CD8-positive, alpha-beta memory T cell (primary cell): ENCODE data around the gene RNF2. TPM values are rescaled to one million over a fixed set of nuclear protein-coding genes. Genes with fewer than 3 reads are reported as not detected.

Experiments
- CTCF ChIA-PET: fragments of 350-600 bp; sonication (Branson Sonifier 250); formaldehyde crosslinking; loops from one replicate; lab custom pipeline; 2021; ENCODE audit warnings: antibody characterized with exemption; lab: Charles Lee
- POLR2A ChIA-PET: fragments of 350-600 bp; sonication (Branson Sonifier 250); formaldehyde crosslinking; loops from one replicate; lab custom pipeline; 2021; ENCODE audit warnings: antibody characterized with exemption; lab: Charles Lee
- DNase-seq, 5 donors: peaks; one replicate each; pipeline versions ENCODE4 v3.0.0 to v3.0.0-alpha.2; 2020 to 2022; ENCODE audit warnings: mixed read lengths in 1 of 5
- H3K27ac ChIP-seq: one replicate; pipeline ENCODE4 v1.7.0; 2013; ENCODE audit warnings: low read depth, mild to moderate bottlenecking, low read length, moderate library complexity
- H3K27me3 ChIP-seq: 2 replicates; pipeline ENCODE4 v1.7.0; 2013; ENCODE audit warnings: low read length, mild to moderate bottlenecking; ENCODE audit not compliant: insufficient read depth, poor library complexity, severe bottlenecking
- H3K36me3 ChIP-seq: 2 replicates; pipeline ENCODE4 v1.7.0; 2013; ENCODE audit warnings: mild to moderate bottlenecking, low read length, moderate library complexity; ENCODE audit not compliant: insufficient read depth
- H3K4me1 ChIP-seq: 2 replicates; pipeline ENCODE4 v1.7.0; 2013; ENCODE audit warnings: mild to moderate bottlenecking, low read length, moderate library complexity; ENCODE audit not compliant: insufficient read depth
- H3K4me3 ChIP-seq: 2 replicates; pipeline ENCODE4 v1.7.0; 2013; ENCODE audit warnings: mild to moderate bottlenecking, low read length
- H3K9me3 ChIP-seq: 2 replicates; pipeline ENCODE4 v1.7.0; 2013; ENCODE audit warnings: mild to moderate bottlenecking, low read length
- H3K27ac Mint-ChIP-seq, 8 donors: one replicate each; pipeline ENCODE4 v1.8.0; 2020 to 2021; ENCODE audit warnings: mixed read lengths in 8 of 8, mild to moderate bottlenecking in 6 of 8, inconsistent platforms in 3 of 8, moderate library complexity in 3 of 8
- H3K27me3 Mint-ChIP-seq, 2 donors: one replicate each; pipeline ENCODE4 v1.8.0; 2020 to 2021; ENCODE audit warnings: mixed read lengths in 2 of 2, mild to moderate bottlenecking in 1 of 2, moderate library complexity in 1 of 2
- H3K36me3 Mint-ChIP-seq, 3 donors: one replicate each; pipeline ENCODE4 v1.8.0; 2020 to 2021; ENCODE audit warnings: mixed read lengths in 3 of 3, inconsistent platforms in 1 of 3, mild to moderate bottlenecking in 1 of 3
- H3K4me1 Mint-ChIP-seq, 3 donors: one replicate each; pipeline ENCODE4 v1.8.0; 2020 to 2021; ENCODE audit warnings: mixed read lengths in 3 of 3, inconsistent platforms in 1 of 3, mild to moderate bottlenecking in 1 of 3
- H3K4me3 Mint-ChIP-seq, 7 donors: one replicate each; pipeline ENCODE4 v1.8.0; 2020 to 2021; ENCODE audit warnings: mixed read lengths in 7 of 7, mild to moderate bottlenecking in 6 of 7, moderate library complexity in 4 of 7, inconsistent platforms in 2 of 7
- H3K9me3 Mint-ChIP-seq, 5 donors: one replicate each; pipeline ENCODE4 v1.8.0; 2020 to 2022; ENCODE audit warnings: mixed read lengths in 5 of 5, mild to moderate bottlenecking in 3 of 5, moderate library complexity in 2 of 5, inconsistent platforms in 1 of 5
- polyA plus RNA-seq: library from polyadenylated mRNA; unstranded; fragments of 300-500 nt; fragmentation: Illumina TruSeq; gene quantifications from one replicate; pipeline ENCODE4 v1.2.3, GENCODE V29; 2021
- total RNA-seq, 2 experiments: library from RNA; stranded (reverse); gene quantifications; one replicate each; pipeline ENCODE4 v1.2.3, GENCODE V29; 2021

RNF2 gene
- total and polyA plus RNA-seq, 3 experiments from 2014 or later: 29.6 to 32.2 (median 30.5) TPM

DNA sequence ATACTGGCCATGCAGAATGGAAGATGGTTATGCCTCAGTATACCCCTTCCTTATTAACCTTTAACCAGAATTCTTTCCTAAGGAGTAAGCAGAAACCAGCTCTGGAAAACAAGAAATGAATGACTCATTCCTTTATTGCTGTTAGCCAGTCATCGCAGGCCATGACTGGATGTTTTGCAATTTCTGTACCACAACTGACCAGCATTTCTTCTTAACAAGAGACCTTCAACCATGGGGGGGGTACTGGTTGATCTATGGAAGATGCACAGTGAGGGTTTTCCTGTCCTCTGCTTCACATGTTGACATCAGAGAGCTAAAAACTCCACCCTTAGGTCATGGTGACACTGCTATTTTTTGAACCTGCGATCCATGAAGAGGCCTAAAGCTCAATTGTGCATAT, 28.0 kb upstream of the RNF2 start:
- H3K27me3 ChIP-seq: no peaks in the 10 kb centered on the region
- H3K9me3 ChIP-seq: no peaks in the 10 kb centered on the region
- no peaks in the 10 kb centered on the region for H3K36me3 ChIP-seq
- no peaks in the 10 kb centered on the region for H3K4me1 ChIP-seq
- H3K4me1 Mint-ChIP-seq: no peaks in the 10 kb centered on the region
- DNase-seq: no peak
- H3K27ac ChIP-seq: no peak overlapping the region
- H3K4me3 ChIP-seq: no peak overlapping the region
- no peaks in the 10 kb centered on the region for H3K36me3 Mint-ChIP-seq
- no peaks in the 10 kb centered on the region for H3K9me3 Mint-ChIP-seq
- H3K27me3 Mint-ChIP-seq: peaks cover 2 to 13% of the 10 kb centered on the region in 2 donors
- POLR2A ChIA-PET: no interaction called here
- no peak overlapping the region for H3K4me3 Mint-ChIP-seq
- CTCF ChIA-PET: interaction anchor here (1.5 kb wide), 1 partner anchor 36 kb away, joined by 3 read pairs; no protein-coding TSS in a partner anchor
- no peak overlapping the region for H3K27ac Mint-ChIP-seq

DNA sequence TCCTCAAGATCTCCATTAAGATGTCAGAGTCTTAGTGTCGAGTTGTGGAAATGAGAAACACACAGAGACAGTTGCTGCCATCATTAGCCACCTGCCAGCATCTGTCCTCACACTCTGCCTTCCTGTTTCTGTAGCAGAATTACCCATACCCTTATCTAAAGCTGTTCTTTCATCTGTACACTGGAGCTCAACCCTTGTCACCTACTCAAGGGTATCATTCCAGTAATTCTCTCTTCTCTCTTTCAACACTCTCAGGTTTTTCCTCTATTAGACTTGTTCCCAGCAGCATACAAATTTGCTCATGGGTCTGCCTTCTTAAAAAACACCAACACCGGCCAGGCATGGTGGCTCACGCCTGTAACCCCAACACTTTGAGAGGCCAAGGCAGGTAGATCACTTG, 27.4 kb upstream of the RNF2 start:
- no peaks in the 10 kb centered on the region for H3K9me3 Mint-ChIP-seq

DNA sequence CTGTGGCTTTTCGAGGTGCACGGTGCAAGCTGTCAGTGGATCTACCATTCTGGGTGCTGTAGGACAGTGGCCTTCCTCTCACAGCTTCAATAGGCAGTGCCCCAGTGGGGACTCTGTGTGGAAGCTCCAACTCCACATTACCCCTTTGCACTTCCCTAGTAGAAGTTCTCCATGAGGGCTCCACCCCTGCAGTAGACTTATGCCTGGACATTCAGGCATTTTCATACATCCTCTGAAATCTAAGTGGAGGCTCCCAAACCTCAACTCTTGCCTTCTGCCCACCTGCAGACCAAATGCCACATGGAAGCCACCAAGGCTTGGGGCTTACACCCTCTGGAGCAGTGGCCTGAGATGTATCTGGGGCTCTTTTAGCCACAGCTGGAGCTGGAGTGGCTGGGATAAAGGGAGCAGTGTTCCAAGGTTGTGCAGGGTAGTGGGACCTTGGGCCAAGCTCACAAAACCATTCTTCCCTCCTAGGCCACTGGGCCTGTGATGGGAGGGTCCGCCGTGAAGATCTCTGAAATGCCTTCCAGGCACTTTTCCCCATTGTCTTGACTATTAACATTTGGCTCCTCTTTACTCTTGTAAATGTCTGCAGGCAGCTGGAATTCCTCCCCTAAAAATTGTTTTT, 18.0 kb upstream of the RNF2 start:
- Histone ChIP-seq H3K9me3 (peaks cover 9% of the 10 kb centered on the region), H3K36me3 (no peaks in the 10 kb centered on the region), H3K27ac (no peak overlapping the region), H3K27me3 (no peaks in the 10 kb centered on the region), H3K4me1 (no peaks in the 10 kb centered on the region), H3K4me3 (no peak overlapping the region)
- DNase-seq: no peak
- ChIA-PET POLR2A (interaction anchor here (0.7 kb wide), 1 partner anchor 33 kb away, joined by 9 read pairs; no protein-coding TSS in a partner anchor), CTCF (no interaction called here)
- Mint-ChIP-seq H3K4me1 (no peaks in the 10 kb centered on the region), H3K27me3 (peaks cover 8 to 24% of the 10 kb centered on the region in 2 donors), H3K36me3 (peaks cover 2 to 23% (median 5%) of the 10 kb centered on the region in 3 donors), H3K27ac (no peak overlapping the region), H3K4me3 (no peak overlapping the region), H3K9me3 (peaks cover 10 to 25% (median 20%) of the 10 kb centered on the region in 5 donors)

More for the DNA sequence above, 27.4 kb upstream of the RNF2 start:
- H3K36me3 ChIP-seq: no peaks in the 10 kb centered on the region
- DNase-seq: no peak
- peak overlapping the region in 2 of 8 donors; percentile 44 to 59 for H3K27ac Mint-ChIP-seq
- ChIA-PET POLR2A (no interaction called here), CTCF (interaction anchor here (1.5 kb wide), 1 partner anchor 36 kb away, joined by 3 read pairs; no protein-coding TSS in a partner anchor)
- no peaks in the 10 kb centered on the region for H3K36me3 Mint-ChIP-seq
- H3K9me3 ChIP-seq: no peaks in the 10 kb centered on the region
- H3K4me1 Mint-ChIP-seq: no peaks in the 10 kb centered on the region
- H3K27me3 ChIP-seq: no peaks in the 10 kb centered on the region
- H3K4me3 Mint-ChIP-seq: no peak overlapping the region
- no peak overlapping the region for H3K4me3 ChIP-seq
- H3K27me3 Mint-ChIP-seq: peaks cover 2 to 13% of the 10 kb centered on the region in 2 donors
- H3K27ac ChIP-seq: no peak overlapping the region
- H3K4me1 ChIP-seq: no peaks in the 10 kb centered on the region

DNA sequence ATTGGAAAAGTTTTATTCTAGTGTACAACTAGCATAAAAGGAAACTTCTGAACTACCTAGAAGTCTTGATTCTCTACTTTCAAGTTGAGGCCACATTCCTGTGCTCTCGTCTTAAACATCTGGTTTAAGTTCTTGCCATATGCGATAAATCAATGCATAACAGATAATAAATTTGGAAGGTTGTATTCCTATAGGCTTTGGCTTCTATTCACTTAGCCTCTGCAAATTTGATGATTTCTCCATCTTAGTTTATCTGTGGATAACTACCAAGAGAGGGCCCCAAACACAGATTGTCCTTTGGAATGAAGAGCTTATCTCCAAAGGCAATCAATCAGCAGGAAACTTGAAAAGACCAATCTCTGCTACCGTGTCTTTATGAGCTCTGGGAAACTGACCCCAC, 11.7 kb upstream of the RNF2 start:
- peaks cover 0 to 5% (median 0%) of the 10 kb centered on the region in 5 donors for H3K9me3 Mint-ChIP-seq
- no peaks in the 10 kb centered on the region for H3K27me3 ChIP-seq
- CTCF ChIA-PET: interaction anchor here (1.0 kb wide), 1 partner anchor 15 kb away, joined by 3 read pairs; no protein-coding TSS in a partner anchor
- H3K4me3 Mint-ChIP-seq: no peak overlapping the region
- no peaks in the 10 kb centered on the region for H3K36me3 Mint-ChIP-seq
- POLR2A ChIA-PET: no interaction called here
- H3K4me1 ChIP-seq: no peaks in the 10 kb centered on the region
- DNase-seq: no peak
- H3K9me3 ChIP-seq: no peaks in the 10 kb centered on the region
- no peaks in the 10 kb centered on the region for H3K36me3 ChIP-seq
- no peak overlapping the region for H3K27ac ChIP-seq
- H3K27me3 Mint-ChIP-seq: peaks cover 3 to 8% of the 10 kb centered on the region in 2 donors
- H3K27ac Mint-ChIP-seq: no peak overlapping the region
- no peaks in the 10 kb centered on the region for H3K4me1 Mint-ChIP-seq
- no peak overlapping the region for H3K4me3 ChIP-seq

DNA sequence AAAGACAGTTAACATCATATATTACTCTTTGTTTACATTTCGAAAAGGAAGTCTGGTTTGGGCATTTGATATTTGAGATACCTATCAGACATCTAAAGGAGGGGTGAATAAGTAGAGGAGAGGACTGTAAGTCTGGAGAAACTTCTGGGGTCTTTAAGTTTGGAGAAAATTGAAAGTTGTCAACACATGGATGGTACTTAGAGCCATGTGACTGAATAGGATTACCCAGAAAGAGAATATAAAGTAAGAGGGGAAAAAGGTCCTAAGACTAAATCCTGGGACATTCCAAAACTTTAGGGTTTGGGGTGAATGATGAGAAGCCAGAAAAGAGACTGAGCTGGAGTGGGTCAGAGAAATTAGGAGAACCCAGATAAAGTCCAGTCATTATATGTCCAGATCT, 10.1 kb upstream of the RNF2 start:
- H3K4me3 ChIP-seq: no peak overlapping the region
- H3K9me3 ChIP-seq: no peaks in the 10 kb centered on the region
- no peak overlapping the region for H3K4me3 Mint-ChIP-seq
- ChIA-PET CTCF (no interaction called here), POLR2A (no interaction called here)
- H3K9me3 Mint-ChIP-seq: no peaks in the 10 kb centered on the region
- H3K36me3 ChIP-seq: no peaks in the 10 kb centered on the region
- peak overlapping the region in 1 of 8 donors; percentile 52 for H3K27ac Mint-ChIP-seq
- no peaks in the 10 kb centered on the region for H3K27me3 Mint-ChIP-seq
- no peaks in the 10 kb centered on the region for H3K4me1 ChIP-seq
- no peak overlapping the region for H3K27ac ChIP-seq
- no peaks in the 10 kb centered on the region for H3K36me3 Mint-ChIP-seq
- H3K27me3 ChIP-seq: no peaks in the 10 kb centered on the region
- H3K4me1 Mint-ChIP-seq: no peaks in the 10 kb centered on the region
- no peak for DNase-seq

DNA sequence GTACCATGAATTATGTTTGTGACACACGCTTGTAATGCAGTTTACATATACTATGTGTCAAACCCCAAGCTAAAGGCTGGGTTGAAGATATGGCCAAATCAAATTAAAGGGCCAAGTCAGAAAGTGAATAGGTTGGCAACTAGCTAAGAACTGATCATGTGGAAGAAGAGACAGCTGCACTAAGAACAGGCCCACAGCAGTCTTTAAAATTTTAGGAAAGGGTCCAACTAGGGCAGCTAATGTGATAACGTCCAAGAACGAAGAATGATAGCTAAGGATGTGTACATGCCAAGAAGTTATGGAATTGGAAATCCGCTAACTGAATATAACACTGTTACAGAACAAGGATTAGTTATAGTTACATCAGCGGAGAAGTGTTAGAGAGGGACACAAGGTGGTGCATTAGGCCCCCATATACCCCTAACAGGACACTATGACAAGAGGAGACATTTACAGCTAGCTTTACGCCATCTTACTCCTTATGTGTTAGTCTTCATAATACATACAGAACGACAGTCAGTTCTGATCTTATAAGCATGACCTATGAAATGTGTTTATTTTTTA, 6.5 kb upstream of the RNF2 start:
- DNase-seq: no peak
- no peaks in the 10 kb centered on the region for H3K36me3 Mint-ChIP-seq
- Histone ChIP-seq H3K4me3 (no peak overlapping the region), H3K4me1 (no peaks in the 10 kb centered on the region), H3K9me3 (no peaks in the 10 kb centered on the region), H3K36me3 (no peaks in the 10 kb centered on the region), H3K27me3 (no peaks in the 10 kb centered on the region), H3K27ac (no peak overlapping the region)
- ChIA-PET CTCF (no interaction called here), POLR2A (no interaction called here)
- H3K27ac Mint-ChIP-seq: no peak overlapping the region
- H3K4me1 Mint-ChIP-seq: no peaks in the 10 kb centered on the region
- no peaks in the 10 kb centered on the region for H3K9me3 Mint-ChIP-seq
- no peaks in the 10 kb centered on the region for H3K27me3 Mint-ChIP-seq
- H3K4me3 Mint-ChIP-seq: no peak overlapping the region

DNA sequence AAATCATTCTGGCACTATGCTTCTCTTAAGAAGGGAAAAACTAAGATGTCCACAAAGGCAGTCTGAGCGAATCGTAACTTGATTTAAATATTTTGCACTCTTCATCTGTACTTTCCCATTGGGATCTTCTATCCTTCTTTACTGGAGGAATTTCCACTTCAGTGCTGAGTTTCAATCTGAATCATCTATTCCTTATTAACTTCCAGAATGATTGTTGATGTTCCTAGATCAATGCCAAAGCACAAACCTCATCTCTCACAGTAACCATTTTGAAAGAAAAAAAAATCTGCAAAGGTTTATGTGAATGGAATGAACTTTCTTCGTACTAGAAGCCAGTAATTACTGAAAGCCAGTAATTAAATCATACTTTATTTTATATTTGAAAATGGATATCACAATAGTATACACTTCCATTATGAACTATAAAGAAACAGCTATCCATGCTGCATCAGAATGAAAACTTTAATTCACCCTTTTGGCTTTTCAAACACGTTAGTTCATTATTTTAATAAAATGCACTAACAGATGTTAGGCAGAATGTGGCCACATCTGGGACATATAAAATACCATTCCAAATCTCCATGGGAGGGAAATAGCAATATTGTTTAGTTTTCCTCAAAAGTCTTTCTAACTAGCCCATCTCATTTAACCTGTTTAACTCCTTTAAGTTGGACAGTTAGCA, 5.5 kb upstream of the RNF2 start:
- no peaks in the 10 kb centered on the region for H3K27me3 Mint-ChIP-seq
- H3K4me3 ChIP-seq: no peak overlapping the region
- DNase-seq: no peak
- ChIA-PET CTCF (no interaction called here), POLR2A (no interaction called here)
- no peaks in the 10 kb centered on the region for H3K4me1 ChIP-seq
- H3K27ac ChIP-seq: no peak overlapping the region
- no peaks in the 10 kb centered on the region for H3K9me3 ChIP-seq
- no peaks in the 10 kb centered on the region for H3K36me3 ChIP-seq
- H3K4me3 Mint-ChIP-seq: no peak overlapping the region
- peaks cover 5 to 9% (median 8%) of the 10 kb centered on the region in 3 donors for H3K4me1 Mint-ChIP-seq
- H3K27ac Mint-ChIP-seq: no peak overlapping the region
- no peaks in the 10 kb centered on the region for H3K27me3 ChIP-seq
- H3K9me3 Mint-ChIP-seq: no peaks in the 10 kb centered on the region
- H3K36me3 Mint-ChIP-seq: peaks cover 0 to 2% (median 0%) of the 10 kb centered on the region in 3 donors

DNA sequence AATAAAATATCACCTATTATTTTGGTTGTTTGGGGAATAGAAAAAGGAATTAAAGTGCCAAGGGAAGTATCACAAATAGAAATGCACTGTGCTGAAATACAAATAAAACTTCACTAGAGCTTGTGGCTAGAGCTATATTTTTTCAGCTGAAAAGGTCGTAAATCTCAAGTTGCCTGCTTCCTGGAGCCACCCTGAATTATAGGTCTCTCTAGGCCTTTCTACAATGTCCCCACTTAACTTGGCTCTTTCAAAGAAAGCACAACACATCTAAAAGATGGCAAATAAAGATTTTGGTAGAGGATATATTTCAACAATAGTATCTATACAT, 5.0 kb upstream of the RNF2 start:
- ChIA-PET POLR2A (no interaction called here), CTCF (interaction anchor here (1.2 kb wide), 1 partner anchor 21 kb away, joined by 3 read pairs; no protein-coding TSS in a partner anchor)
- no peak overlapping the region for H3K4me3 Mint-ChIP-seq

More for the DNA sequence above, 5.0 kb upstream of the RNF2 start:
- DNase-seq: no peak
- H3K27ac ChIP-seq: no peak overlapping the region
- H3K4me1 Mint-ChIP-seq: peaks cover 6 to 11% (median 10%) of the 10 kb centered on the region in 3 donors
- peaks cover 0 to 4% (median 0%) of the 10 kb centered on the region in 3 donors for H3K36me3 Mint-ChIP-seq
- H3K36me3 ChIP-seq: no peaks in the 10 kb centered on the region
- no peaks in the 10 kb centered on the region for H3K9me3 Mint-ChIP-seq
- no peak overlapping the region for H3K27ac Mint-ChIP-seq
- H3K4me1 ChIP-seq: no peaks in the 10 kb centered on the region
- H3K4me3 ChIP-seq: no peak overlapping the region
- H3K27me3 Mint-ChIP-seq: no peaks in the 10 kb centered on the region
- H3K27me3 ChIP-seq: no peaks in the 10 kb centered on the region
- H3K9me3 ChIP-seq: no peaks in the 10 kb centered on the region
